Mesendoderm (in vitro differentiated cells): ENCODE measurements around the gene PRCD.
"Not testable (repeated sequence)": the region's sequence is repeated elsewhere in the genome, so short reads cannot be mapped to it uniquely, and the experiment has no call there.

Source experiments
- DNase-seq: peaks from one replicate; pipeline ENCODE4 v3.0.0; 2013
- H2AK5ac ChIP-seq: 2 replicates; pipeline ENCODE4 v1.6.1; 2013; ENCODE audit warnings: low read length, inconsistent platforms
- H2BK120ac ChIP-seq: 2 replicates; pipeline ENCODE4 v1.6.1; 2013; ENCODE audit warnings: low read depth, mild to moderate bottlenecking, low read length, moderate library complexity, mixed read lengths
- H2BK15ac ChIP-seq: replicated peaks from 2 replicates; pipeline ENCODE4 v1.6.1; 2013; ENCODE audit warnings: low read depth, mild to moderate bottlenecking, moderate library complexity
- H2BK5ac ChIP-seq: 2 replicates; pipeline ENCODE4 v1.6.1; 2013; ENCODE audit warnings: low read length, inconsistent platforms
- H3K18ac ChIP-seq: 2 replicates; pipeline ENCODE4 v1.6.1; 2013; ENCODE audit warnings: mild to moderate bottlenecking, low read length, mixed read lengths
- H3K23ac ChIP-seq: one replicate; pipeline ENCODE4 v1.6.1; 2013; ENCODE audit warnings: low read length
- H3K27ac ChIP-seq: 2 replicates; pipeline ENCODE4 v1.5.1; 2013; ENCODE audit warnings: low read depth, mild to moderate bottlenecking, inconsistent platforms, low read length, moderate library complexity
- H3K27me3 ChIP-seq: 2 replicates; pipeline ENCODE4 v1.6.1; 2013; ENCODE audit warnings: low read length, control low read depth, mild to moderate bottlenecking, inconsistent platforms; ENCODE audit not compliant: insufficient read depth, poor library complexity
- H3K36me3 ChIP-seq: 2 replicates; pipeline ENCODE4 v1.6.1; 2013; ENCODE audit warnings: low read length, inconsistent platforms; ENCODE audit not compliant: control insufficient read depth, insufficient read depth
- H3K4ac ChIP-seq: one replicate; pipeline ENCODE4 v1.6.1; 2013; ENCODE audit warnings: low read depth, mild to moderate bottlenecking, low read length, moderate library complexity
- H3K4me1 ChIP-seq: 2 replicates; pipeline ENCODE4 v1.6.1; 2013; ENCODE audit warnings: low read depth, low read length, inconsistent platforms; ENCODE audit not compliant: control insufficient read depth
- H3K4me2 ChIP-seq: 2 replicates; pipeline ENCODE4 v1.6.1; 2013; ENCODE audit warnings: low read length
- H3K4me3 ChIP-seq: 2 replicates; pipeline ENCODE4 v1.5.1; 2013; ENCODE audit warnings: mild to moderate bottlenecking, low read length
- H3K56ac ChIP-seq: one replicate; pipeline ENCODE4 v1.6.1; 2013; ENCODE audit warnings: low read length
- H3K79me1 ChIP-seq: 2 replicates; pipeline ENCODE4 v1.6.1; 2013; ENCODE audit warnings: low read length, inconsistent platforms
- H3K79me2 ChIP-seq: 2 replicates; pipeline ENCODE4 v1.6.1; 2013; ENCODE audit warnings: mild to moderate bottlenecking, low read length; ENCODE audit not compliant: control insufficient read depth, insufficient read depth
- H3K9ac ChIP-seq: 2 replicates; pipeline ENCODE4 v1.6.1; 2013; ENCODE audit warnings: low read length, inconsistent platforms
- H4K5ac ChIP-seq: one replicate; pipeline ENCODE4 v1.6.1; 2013; ENCODE audit warnings: low read length
- H4K8ac ChIP-seq: one replicate; pipeline ENCODE4 v1.6.1; 2013; ENCODE audit warnings: low read depth, mild to moderate bottlenecking, control low read depth, low read length, moderate library complexity
- WGBS: extraction: QIAGEN DNeasy Blood & Tissue Kit; methylation state at CpG from one replicate; pipeline ENCODE4 v1.1.7; 2013; ENCODE audit warnings: low lambda C conversion rate, missing lambda C conversion rate; ENCODE audit not compliant: insufficient coverage; ENCODE audit errors: extremely low coverage; 5-methylcytosine and 5-hydroxymethylcytosine counted together

Gene PRCD

GRCh38 chr17:76558198-76559095 lies 18.6 kb downstream of the PRCD start:
- H3K4me3 ChIP-seq = peak overlapping the region; percentile 100
- H3K18ac ChIP-seq = peak overlapping the region; percentile 52
- H3K79me2 ChIP-seq = peaks cover 46% of the 10 kb centered on the region
- no peaks in the 10 kb centered on the region for H3K4me1 ChIP-seq
- no CpG with 5 or more reads among the region's 14 CpGs for WGBS
- peak overlapping the region; percentile 18 for H3K4me2 ChIP-seq
- no peak overlapping the region for H4K5ac ChIP-seq
- H3K27ac ChIP-seq = no peak overlapping the region
- peak overlapping the region; percentile 64 for H2BK5ac ChIP-seq
- H4K8ac ChIP-seq = no peak overlapping the region
- H3K56ac ChIP-seq = peak overlapping the region; percentile 100
- no peak overlapping the region for H2BK120ac ChIP-seq
- H3K27me3 ChIP-seq = no peaks in the 10 kb centered on the region
- H2AK5ac ChIP-seq = peak overlapping the region; percentile 90
- H3K9ac ChIP-seq = peak overlapping the region; percentile 99
- no peak overlapping the region for H2BK15ac ChIP-seq
- peak overlapping the region; percentile 98 for H3K23ac ChIP-seq
- peaks cover 8% of the 10 kb centered on the region for H3K36me3 ChIP-seq
- DNase-seq = peak; percentile 42
- peaks cover 7% of the 10 kb centered on the region for H3K79me1 ChIP-seq
- H3K4ac ChIP-seq = peak overlapping the region; percentile 85

GRCh38 chr17:76559460-76559859 lies 19.6 kb downstream of the PRCD start:
- H3K23ac ChIP-seq, H2BK120ac ChIP-seq, H3K27ac ChIP-seq, H3K36me3 ChIP-seq, H2BK5ac ChIP-seq, H2AK5ac ChIP-seq, H4K8ac ChIP-seq, H3K4me3 ChIP-seq, H3K4ac ChIP-seq, H3K27me3 ChIP-seq, H3K79me1 ChIP-seq, DNase-seq, H3K4me1 ChIP-seq, H3K18ac ChIP-seq, H2BK15ac ChIP-seq, H4K5ac ChIP-seq: not testable (repeated sequence)
- peaks cover 46% of the 10 kb centered on the region for H3K79me2 ChIP-seq
- peak overlapping the region; percentile 42 for H3K4me2 ChIP-seq
- WGBS = no CpG with 5 or more reads among the region's 7 CpGs
- H3K56ac ChIP-seq = peak overlapping the region; percentile 37
- peak overlapping the region; percentile 99 for H3K9ac ChIP-seq

- H4K5ac ChIP-seq = no peak overlapping the region
- peaks cover 8% of the 10 kb centered on the region for H3K36me3 ChIP-seq
- no peak overlapping the region for H3K18ac ChIP-seq
- H2AK5ac ChIP-seq = no peak overlapping the region
- WGBS = no CpG with 5 or more reads among the region's 10 CpGs
- H3K27me3 ChIP-seq = no peaks in the 10 kb centered on the region
- H3K4ac ChIP-seq = no peak overlapping the region
- H3K4me1 ChIP-seq = no peaks in the 10 kb centered on the region
- no peak for DNase-seq
- no peak overlapping the region for H2BK15ac ChIP-seq
- H2BK5ac ChIP-seq = no peak overlapping the region
- peak overlapping the region; percentile 34 for H3K56ac ChIP-seq
- no peak overlapping the region for H3K27ac ChIP-seq
- no peak overlapping the region for H3K4me3 ChIP-seq
- no peak overlapping the region for H4K8ac ChIP-seq
- H3K23ac ChIP-seq = no peak overlapping the region
- peak overlapping the region; percentile 14 for H3K4me2 ChIP-seq
- peak overlapping the region; percentile 18 for H3K9ac ChIP-seq
- H2BK120ac ChIP-seq = no peak overlapping the region
- H3K79me2 ChIP-seq = peaks cover 46% of the 10 kb centered on the region
- H3K79me1 ChIP-seq = peaks cover 7% of the 10 kb centered on the region
Measured at GRCh38 chr17:76560036-76560876, 20.4 kb downstream of the PRCD start.

DNA sequence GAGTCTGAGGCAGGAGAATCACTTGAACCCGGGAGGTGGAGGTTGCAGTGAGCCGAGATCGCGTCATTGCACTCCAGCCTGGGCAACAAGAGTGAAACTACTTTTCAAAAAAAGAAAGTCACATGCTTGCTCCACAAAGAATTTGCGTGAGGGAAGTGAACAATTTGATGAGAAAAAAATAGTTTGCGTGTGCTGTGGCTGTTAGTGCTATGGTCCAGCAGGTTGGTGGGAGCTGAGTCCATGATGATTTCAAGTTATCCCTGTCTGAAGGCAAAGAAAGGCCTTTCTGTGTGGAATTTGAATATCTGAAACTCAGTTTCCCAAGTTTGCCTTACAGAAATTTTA lies 21.0 kb downstream of the PRCD start:
- Histone ChIP-seq H2BK120ac (no peak overlapping the region), H3K27ac (no peak overlapping the region), H3K79me1 (peaks cover 7% of the 10 kb centered on the region), H3K27me3 (no peaks in the 10 kb centered on the region), H2BK5ac (no peak overlapping the region), H3K56ac (no peak overlapping the region), H4K8ac (no peak overlapping the region), H3K4ac (no peak overlapping the region), H3K23ac (no peak overlapping the region), H3K36me3 (peaks cover 9% of the 10 kb centered on the region), H3K4me3 (no peak overlapping the region), H3K4me1 (no peaks in the 10 kb centered on the region), H3K9ac (no peak overlapping the region), H3K18ac (no peak overlapping the region), H2AK5ac (no peak overlapping the region), H4K5ac (no peak overlapping the region), H2BK15ac (no peak overlapping the region), H3K79me2 (peaks cover 46% of the 10 kb centered on the region), H3K4me2 (no peak overlapping the region)
- no CpG with 5 or more reads among the region's 6 CpGs for WGBS
- no peak for DNase-seq

- Histone ChIP-seq H2BK15ac (no peak overlapping the region), H2BK120ac (no peak overlapping the region), H3K36me3 (peaks cover 9% of the 10 kb centered on the region), H3K23ac (no peak overlapping the region), H2BK5ac (no peak overlapping the region), H4K8ac (no peak overlapping the region), H4K5ac (no peak overlapping the region), H3K4ac (no peak overlapping the region), H3K56ac (no peak overlapping the region), H3K4me1 (no peaks in the 10 kb centered on the region), H3K4me3 (no peak overlapping the region), H3K79me2 (peaks cover 46% of the 10 kb centered on the region), H3K18ac (no peak overlapping the region), H2AK5ac (no peak overlapping the region), H3K79me1 (peaks cover 9% of the 10 kb centered on the region), H3K9ac (peak overlapping the region; percentile 23), H3K27ac (no peak overlapping the region), H3K4me2 (no peak overlapping the region), H3K27me3 (no peaks in the 10 kb centered on the region)
- WGBS = no CpG with 5 or more reads among the region's 7 CpGs
- DNase-seq = no peak
Measured at GRCh38 chr17:76561332-76561731, 21.5 kb downstream of the PRCD start.
